KBM-7 (cell line): ENCODE data around the gene IL17REL.
"Not testable (repeated sequence)": the region's sequence is repeated elsewhere in the genome, so short reads cannot be mapped to it uniquely, and the experiment has no call there.

ENCODE experiments used
- DNase-seq: peaks from one replicate; pipeline ENCODE4 v3.0.0-alpha.2; 2015
- in situ Hi-C: fragments of 300-500 bp; cut with MboI; formaldehyde crosslinking; loops from 2 replicates; pipeline ENCODE4 v1.14.3; 2020; ENCODE audit warnings: low sequenced_read_pairs, low pct_unique_long_range_greater_than_20kb, mixed read lengths

The IL17REL gene

GRCh38 chr22:49996518-49997250, 15.9 kb downstream of the IL17REL start:
- in situ Hi-C loops = no loop called here
- DNase-seq = no peak

DNA sequence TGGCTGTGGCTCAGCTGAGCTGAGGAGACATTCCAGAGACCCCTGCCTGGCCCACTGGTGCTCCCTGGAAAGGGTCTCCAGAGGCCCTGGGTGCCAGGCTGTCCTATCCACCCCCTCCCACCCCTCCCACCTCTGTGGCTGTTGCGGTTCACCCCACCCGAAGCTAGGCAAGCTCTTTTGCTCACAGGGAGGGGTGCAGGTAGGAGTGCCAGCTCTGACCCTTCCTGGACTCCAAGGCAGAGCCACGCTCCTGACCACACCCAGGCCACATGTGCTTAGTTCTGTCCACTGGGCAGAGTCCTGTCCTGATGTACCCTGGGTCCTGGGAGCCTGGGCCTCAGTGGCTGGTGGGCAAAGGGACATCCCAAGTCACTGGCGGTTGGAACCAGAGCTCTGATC, 16.4 kb downstream of the IL17REL start:
- in situ Hi-C loops = no loop called here
- no peak for DNase-seq

GRCh38 chr22:49995361-49996118, 17.0 kb downstream of the IL17REL start:
- DNase-seq = no peak
- in situ Hi-C loops = no loop called here

- no peak for DNase-seq
- in situ Hi-C loops = no loop called here
Observed at GRCh38 chr22:49995041-49995360, 17.6 kb downstream of the IL17REL start.

GRCh38 chr22:49994361-49995040, 18.1 kb downstream of the IL17REL start:
- in situ Hi-C loops = no loop called here
- DNase-seq = no peak

GRCh38 chr22:49993649-49994360, 18.8 kb downstream of the IL17REL start:
- no peak for DNase-seq
- in situ Hi-C loops = no loop called here

GRCh38 chr22:49992921-49993648, 19.5 kb downstream of the IL17REL start:
- DNase-seq = peak; percentile 48
- in situ Hi-C loops = no loop called here

- in situ Hi-C loops = no loop called here
- DNase-seq = no peak
Observed at GRCh38 chr22:49991907-49992533, 20.5 kb downstream of the IL17REL start.

DNA sequence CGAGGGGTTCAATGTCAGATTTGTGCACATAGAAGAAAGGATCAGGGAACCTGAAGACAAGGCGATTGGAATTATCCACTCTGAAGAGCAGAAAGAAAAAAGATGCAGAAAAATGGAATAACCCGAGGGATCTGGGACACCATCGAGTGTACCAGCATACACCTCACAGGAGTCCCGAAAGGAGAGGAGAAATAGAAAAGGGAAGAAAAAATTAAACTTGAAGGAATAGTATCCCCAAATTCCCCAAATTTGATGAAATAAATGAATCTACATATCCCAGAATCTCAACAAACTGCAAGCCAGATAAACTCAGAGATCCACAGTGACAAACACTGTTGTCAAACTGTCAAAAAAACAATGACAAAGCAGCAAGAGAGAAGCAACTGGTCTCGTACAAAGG, 21.4 kb downstream of the IL17REL start:
- in situ Hi-C loops = no loop called here
- DNase-seq = no peak

- DNase-seq, in situ Hi-C loops: not testable (repeated sequence)
Observed at GRCh38 chr22:49989826-49990225, 22.7 kb downstream of the IL17REL start.

- in situ Hi-C loops = no loop called here
- DNase-seq = no peak
Observed at GRCh38 chr22:49986325-49986724, 26.2 kb downstream of the IL17REL start.

DNA sequence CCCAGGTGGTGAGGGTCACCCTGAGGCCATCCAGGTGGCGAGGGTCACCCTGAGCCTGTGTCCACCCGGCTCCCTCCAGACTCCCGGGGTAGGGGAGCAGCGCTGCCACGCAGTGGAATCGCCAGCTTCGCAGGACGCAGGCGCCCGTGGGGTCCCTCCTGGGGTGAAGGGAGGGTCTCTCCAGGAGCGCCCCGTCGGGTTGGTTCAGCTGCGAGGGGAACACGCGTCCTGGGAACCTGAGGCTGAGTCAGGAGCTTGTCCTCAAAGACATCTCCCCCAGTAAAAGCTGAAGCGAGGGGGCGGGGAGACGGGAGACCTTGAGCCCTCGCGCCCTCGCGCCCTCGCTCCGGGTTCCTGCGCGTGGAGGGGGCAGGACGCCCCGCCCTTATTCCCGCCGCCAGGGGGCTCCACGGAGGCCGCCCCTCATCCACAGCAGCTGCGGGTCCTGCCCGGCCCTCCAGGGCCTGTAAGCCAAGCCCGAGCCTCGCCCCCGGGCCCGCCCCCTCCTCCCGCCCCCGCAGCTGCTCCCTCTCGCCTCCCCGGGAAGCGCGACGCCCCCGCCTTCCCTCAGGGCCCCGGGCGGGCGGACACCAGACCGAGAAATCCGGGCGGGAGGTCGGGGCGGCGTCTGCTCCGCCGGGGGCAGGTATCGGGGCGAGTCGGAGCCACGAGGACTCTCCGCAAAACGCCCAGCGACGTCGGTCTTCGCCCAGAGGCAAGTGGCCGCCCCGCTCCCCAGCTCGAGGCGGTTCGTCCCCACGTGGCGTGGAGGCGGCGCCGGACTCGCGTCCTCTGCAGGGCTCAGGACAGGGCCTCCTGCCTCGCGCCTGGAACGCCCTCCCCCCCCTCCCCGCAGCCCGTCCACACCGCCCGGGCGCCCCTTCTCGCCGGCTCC, 29.2 kb downstream of the IL17REL start:
- in situ Hi-C loops = no loop called here
- DNase-seq = no peak

DNA sequence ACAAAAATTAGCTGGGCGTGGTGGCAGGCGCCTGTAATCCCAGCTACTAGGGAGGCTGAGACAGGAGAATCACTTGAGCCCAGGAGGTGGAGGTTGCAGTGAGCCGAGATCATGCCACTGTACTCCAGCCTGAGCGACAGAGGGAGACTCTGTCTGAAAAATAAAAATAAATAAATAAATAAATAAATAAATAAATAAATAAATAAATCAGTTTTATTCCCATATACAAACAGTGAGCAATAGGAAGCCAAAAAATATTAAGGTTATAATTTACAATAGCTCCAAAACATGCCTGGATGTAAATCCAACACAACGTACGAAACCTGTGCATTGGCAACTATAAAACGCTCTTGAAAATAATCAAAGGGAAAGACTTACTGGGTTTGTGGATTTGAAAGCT, 30.8 kb downstream of the IL17REL start:
- DNase-seq, in situ Hi-C loops: not testable (repeated sequence)

- peak; percentile 66 for DNase-seq
Observed at GRCh38 chr22:49979587-49980264, 32.8 kb downstream of the IL17REL start.

GRCh38 chr22:49977578-49977977, 35.0 kb downstream of the IL17REL start:
- no peak for DNase-seq
- in situ Hi-C loops = no loop called here

More at GRCh38 chr22:49979587-49980264, 32.8 kb downstream of the IL17REL start:
- in situ Hi-C loops = no loop called here

DNA sequence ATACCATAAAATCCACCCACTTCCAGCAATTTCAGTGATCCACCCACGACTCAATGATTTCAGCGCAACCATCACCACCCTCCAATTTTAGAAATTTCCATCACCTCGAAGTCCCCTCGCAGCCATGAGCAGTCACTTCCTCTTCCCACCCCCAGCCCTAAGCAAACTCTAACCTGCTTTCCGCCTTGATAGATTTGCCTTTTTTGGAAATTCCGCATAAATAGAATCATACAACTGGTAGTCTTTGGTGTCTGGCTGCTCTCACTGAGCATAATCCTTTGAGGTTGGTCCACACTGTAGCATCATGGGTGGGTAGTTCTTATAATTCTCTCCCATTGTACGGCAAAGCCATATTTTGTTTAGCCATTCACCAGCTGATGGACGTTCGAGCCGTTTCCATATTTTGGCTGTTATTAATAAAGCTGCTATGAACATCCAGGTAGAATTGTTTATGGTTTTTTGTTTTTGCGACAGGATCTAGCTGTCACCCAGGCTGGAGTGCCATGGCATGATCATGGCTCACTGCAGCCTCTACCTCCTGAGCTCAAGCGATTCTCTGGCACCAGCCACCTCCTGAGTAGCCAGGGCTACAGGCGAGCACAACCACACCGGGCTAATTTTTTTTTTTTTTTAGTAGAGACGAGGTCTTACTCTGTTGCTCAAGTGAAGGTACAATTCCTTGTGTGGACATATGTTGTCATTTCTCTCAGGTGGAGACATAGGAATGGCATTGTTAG, 36.0 kb downstream of the IL17REL start:
- in situ Hi-C loops = no loop called here
- DNase-seq = peak; percentile 78
